HEK293T (cell line): ENCODE results near the gene MPHOSPH6.

ENCODE experiments used
- ARNT ChIP-seq: fragments of 450-650 bp; IDR thresholded peaks from 2 replicates; pipeline ENCODE4 v1.6.1; 2017; ENCODE audit warnings: mild to moderate bottlenecking
- BHLHE40 ChIP-seq: fragments of 450-650 bp; IDR thresholded peaks from 2 replicates; pipeline ENCODE4 v1.6.1; 2016; ENCODE audit warnings: mild to moderate bottlenecking, moderate library complexity, borderline replicate concordance
- CTBP1 ChIP-seq: fragments of 450-650 bp; IDR thresholded peaks from 2 replicates; pipeline ENCODE4 v1.6.1; 2016; ENCODE audit warnings: borderline replicate concordance
- ELF4 ChIP-seq: fragments of 450-650 bp; IDR thresholded peaks from 2 replicates; pipeline ENCODE4 v1.6.1; 2017; ENCODE audit warnings: antibody characterized with exemption
- FOXA1 ChIP-seq: fragments of 450-650 bp; IDR thresholded peaks from 2 replicates; pipeline ENCODE4 v1.6.1; 2016; ENCODE audit warnings: mild to moderate bottlenecking
- FOXK2 ChIP-seq: fragments of 450-650 bp; IDR thresholded peaks from 2 replicates; pipeline ENCODE4 v1.6.1; 2016; ENCODE audit warnings: mild to moderate bottlenecking
- HDGF ChIP-seq: fragments of 450-650 bp; IDR thresholded peaks from 2 replicates; pipeline ENCODE4 v1.6.1; 2017; ENCODE audit warnings: antibody characterized with exemption, borderline replicate concordance
- NFRKB ChIP-seq: fragments of 450-650 bp; IDR thresholded peaks from 2 replicates; pipeline ENCODE4 v1.6.1; 2016; ENCODE audit warnings: mild to moderate bottlenecking, moderate library complexity
- SP1 ChIP-seq: fragments of 450-650 bp; IDR thresholded peaks from 2 replicates; pipeline ENCODE4 v1.6.1; 2017
- SUZ12 ChIP-seq: fragments of 450-650 bp; IDR thresholded peaks from 2 replicates; pipeline ENCODE4 v1.6.1; 2016; ENCODE audit warnings: mild to moderate bottlenecking
- TARDBP ChIP-seq: fragments of 450-650 bp; IDR thresholded peaks from 2 replicates; pipeline ENCODE4 v1.6.1; 2016
- ZNF384 ChIP-seq: fragments of 450-650 bp; IDR thresholded peaks from 2 replicates; pipeline ENCODE4 v1.6.1; 2016
- TF ChIP-seq, protein P1 (sequence below): fragments of 450-650 bp; IDR thresholded peaks from 2 replicates; pipeline ENCODE4 v1.6.1; 2016

DNA sequence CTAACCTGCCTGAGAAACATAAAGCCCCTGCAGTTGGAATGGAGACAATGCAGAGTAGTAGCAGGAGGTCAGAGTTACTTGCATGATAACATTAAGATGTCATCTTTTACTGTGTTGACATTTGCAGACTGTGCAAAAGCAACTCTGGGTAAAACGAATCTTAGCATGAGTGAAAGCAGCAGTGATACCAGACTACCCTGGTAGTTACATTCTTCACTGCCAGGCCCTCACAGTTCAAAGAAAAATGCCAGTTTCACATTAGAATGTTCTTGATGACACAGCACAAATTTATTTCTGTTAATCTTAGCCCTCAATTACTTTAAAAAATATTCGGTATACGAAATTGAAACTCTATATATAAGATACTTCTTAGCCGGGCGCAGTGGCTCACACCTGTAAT, 12.2 kb downstream of the MPHOSPH6 start:
- no peak for TF ChIP-seq TARDBP
- no peak for TF ChIP-seq ELF4
- TF ChIP-seq, protein P1, sequence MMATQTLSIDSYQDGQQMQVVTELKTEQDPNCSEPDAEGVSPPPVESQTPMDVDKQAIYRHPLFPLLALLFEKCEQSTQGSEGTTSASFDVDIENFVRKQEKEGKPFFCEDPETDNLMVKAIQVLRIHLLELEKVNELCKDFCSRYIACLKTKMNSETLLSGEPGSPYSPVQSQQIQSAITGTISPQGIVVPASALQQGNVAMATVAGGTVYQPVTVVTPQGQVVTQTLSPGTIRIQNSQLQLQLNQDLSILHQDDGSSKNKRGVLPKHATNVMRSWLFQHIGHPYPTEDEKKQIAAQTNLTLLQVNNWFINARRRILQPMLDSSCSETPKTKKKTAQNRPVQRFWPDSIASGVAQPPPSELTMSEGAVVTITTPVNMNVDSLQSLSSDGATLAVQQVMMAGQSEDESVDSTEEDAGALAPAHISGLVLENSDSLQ: no peak
- no peak for TF ChIP-seq SP1
- no peak for TF ChIP-seq SUZ12
- TF ChIP-seq ZNF384: no peak
- TF ChIP-seq HDGF: no peak
- TF ChIP-seq BHLHE40: no peak
- TF ChIP-seq FOXK2: no peak
- no peak for TF ChIP-seq CTBP1
- no peak for TF ChIP-seq ARNT
- TF ChIP-seq NFRKB: no peak
- TF ChIP-seq FOXA1: no peak
